HG02840 (cell line): ENCODE data around the gene HOXC10.

Source experiments
- ATAC-seq: cut with Tn5 transposase; IDR thresholded peaks from one replicate; pipeline ENCODE4 v1.9.1; 2021; ENCODE audit warnings: mild to moderate bottlenecking, moderate library complexity, moderate number of reproducible peaks; ENCODE audit not compliant: unreplicated experiment, low FRiP score

HOXC10 gene

DNA sequence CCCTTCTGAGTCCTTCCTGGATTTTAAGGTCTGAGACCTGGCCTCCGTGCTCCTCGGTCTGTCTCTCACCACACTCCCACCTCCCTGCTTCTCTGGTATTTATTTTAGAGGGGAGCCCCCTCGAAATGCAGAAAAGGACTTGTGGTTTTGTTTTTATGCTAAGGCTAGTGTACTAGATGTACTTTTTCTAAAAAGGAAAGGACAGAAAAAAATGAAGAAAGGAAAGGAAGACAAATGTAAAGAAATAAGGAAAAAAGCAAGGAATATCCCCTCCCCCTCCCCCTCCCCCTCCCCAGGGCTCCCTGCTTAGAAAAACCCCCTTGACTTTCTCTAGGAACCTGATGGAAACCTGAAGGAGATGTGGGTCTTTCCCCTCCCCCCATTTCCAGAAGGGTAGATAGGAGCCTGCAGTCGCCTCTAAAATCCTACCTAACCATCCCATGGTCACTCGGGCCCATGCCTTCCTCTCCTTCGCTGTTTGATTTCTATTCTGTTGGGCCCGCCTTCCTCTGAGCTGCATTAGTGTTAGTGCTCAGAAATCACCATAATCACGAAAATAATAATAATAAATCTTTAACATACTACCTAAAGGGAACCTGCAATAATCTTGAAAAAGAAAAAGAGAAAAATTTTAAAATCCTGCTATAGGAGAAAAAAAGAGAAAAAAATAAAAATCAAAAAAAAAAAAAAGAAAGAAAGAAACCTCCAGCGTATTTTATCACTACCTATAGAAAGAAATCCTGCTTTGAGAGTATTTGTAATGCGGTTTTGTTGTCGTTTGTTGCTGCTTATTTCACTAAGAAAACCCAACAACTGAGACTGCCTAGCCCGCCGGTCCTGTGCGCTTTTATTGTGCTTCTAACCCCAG lies 27.0 kb downstream of the HOXC10 start:
- no peak for ATAC-seq

DNA sequence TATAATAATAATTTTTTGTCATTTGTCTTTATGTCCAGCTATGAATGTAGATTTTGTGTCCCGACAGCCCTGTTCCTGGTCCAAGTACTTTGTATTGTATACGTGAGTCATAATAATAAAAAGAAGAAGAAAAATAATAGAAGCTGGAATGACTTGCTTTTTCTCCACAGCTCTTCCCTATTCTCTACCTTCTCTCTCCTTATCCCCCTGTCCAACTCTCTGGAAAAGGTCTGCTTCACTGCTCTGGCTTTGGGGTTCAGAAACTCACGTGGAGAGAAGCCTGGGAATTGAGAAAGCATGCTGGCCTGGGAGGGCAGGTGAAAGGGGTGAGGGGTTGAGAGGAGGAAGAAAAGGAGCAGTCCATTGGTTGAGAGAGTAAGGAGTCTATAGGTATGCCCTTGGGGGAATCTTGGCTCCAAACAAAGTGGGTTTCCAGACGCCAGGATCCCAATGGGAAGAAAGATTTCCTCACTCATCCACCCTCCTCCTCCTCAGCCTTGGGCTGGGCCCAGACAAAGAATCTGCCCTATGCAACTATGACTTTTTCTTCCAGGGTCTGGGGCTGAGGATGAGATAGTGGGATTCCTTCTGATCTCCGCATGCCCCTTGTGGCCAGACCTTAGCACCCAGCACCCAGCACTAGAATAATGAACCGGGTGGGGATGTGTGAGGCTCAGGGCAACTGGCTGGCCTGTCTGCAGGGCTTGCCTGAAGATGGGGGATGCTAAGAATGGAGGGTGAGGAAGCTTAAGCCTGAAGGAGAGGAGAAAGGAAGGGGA lies 27.9 kb downstream of the HOXC10 start:
- no peak for ATAC-seq

DNA sequence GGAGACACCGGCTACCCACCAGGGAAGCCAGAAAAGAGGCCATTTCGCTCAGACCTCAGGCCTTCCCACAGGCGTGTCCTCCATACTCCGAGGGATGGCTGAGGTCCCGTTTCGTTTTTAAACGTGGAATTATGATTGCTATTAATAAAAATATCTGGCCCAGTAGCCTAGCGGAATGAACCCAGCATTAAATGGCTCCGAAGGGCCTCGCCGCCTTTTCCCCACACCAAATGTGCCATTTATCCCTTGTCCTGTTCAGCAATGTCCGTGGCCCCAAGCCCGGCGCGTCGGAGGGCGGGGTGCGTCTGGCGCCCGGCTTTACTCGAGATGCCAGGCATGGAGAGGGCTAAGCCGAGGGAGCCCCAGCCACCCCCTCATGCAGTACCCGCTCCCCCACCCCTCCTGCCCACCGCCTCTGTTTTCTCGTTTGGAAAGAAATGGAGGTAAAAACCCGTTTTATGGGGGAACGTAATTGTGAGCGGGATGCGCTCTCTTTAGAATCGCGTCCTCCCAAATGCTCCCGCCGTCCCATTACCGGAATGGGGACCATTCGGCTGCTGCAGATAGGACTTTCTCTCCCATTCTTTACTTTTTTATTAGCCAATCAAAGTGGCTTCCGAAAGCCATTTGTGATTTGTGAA lies 29.6 kb downstream of the HOXC10 start:
- no peak for ATAC-seq

DNA sequence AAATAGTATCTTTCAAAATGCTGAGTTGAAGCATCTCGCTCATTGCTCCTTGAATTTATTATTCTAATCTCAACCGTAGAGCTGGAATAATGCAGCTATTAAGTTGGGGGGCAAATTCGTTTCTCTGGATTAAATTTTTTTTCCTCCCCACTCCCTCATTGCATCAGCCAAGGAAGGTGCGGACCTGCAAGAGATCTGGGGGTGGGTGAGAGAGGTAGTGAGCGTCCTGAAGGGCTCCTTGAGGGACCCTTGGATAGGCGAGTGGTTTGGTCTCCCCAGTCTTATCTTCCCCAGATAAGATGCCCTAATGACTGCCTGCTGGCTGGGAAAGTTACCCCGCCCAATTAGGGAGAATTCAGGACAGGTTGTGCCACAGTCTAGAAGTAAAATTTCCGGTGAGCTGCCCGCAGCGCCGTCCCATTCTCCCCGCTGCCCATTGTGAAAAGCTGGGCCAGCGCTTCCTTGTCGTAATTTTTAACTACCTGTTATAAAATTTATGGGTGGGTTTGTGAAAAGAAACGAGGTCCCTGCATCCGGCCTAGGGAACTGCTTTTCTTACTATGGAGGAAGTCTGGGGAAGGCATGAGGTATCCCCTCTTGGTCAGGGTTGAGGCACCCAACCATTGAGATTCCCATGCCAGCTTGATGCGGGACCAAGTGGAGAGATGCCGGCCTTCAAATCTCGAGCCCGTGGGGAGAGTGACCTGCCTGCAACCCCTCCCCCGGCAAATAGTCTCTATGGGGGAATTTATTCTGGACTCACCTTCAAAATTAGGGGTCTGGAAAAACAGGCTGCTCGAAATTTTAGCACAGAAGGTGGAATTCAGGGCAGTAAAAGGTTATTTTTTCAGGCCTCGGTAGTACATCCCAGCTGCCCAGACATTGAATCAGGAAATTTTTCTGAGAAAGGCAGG lies 30.3 kb downstream of the HOXC10 start:
- ATAC-seq = no peak

DNA sequence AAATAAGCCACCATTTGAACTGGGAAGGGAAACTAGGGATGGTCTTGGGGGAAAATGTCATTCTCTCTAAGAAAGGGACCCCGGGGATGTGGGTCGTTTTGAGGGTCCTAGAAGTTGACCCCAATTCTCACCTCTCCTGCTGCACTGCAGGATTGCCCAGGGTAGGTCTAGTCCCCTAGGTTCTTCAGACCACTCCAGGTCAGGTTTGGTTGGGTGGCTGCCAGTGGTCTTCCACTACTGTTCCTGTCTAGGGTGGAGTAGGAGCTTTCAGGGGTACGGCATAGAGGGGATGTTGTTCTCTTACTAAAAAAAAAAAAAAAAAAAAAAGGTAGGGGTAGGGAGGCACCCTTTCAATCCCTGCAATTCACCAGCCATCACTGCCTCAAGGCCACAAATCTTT lies 31.1 kb downstream of the HOXC10 start:
- ATAC-seq = no peak

DNA sequence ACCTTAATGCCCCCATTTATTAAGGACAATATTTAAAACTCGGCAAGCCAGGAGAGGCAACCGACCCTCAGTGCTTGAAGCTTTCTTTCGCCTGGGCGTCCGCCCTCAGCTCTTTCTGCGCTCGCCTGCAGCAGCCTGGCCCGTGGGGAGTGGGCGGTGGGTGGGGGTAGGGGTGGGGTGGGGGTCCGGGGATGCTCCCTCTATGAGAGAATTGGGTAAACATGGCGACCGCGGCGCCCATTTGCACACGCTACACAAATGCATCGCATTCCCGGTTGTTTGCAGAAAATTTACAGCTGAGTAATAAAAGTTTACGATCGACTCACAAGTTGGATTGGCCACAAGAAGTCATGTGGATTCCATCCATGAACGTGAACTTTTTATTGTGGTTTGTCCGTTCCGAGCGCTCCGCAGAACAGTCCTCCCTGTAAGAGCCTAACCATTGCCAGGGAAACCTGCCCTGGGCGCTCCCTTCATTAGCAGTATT lies 31.6 kb downstream of the HOXC10 start:
- no peak for ATAC-seq

DNA sequence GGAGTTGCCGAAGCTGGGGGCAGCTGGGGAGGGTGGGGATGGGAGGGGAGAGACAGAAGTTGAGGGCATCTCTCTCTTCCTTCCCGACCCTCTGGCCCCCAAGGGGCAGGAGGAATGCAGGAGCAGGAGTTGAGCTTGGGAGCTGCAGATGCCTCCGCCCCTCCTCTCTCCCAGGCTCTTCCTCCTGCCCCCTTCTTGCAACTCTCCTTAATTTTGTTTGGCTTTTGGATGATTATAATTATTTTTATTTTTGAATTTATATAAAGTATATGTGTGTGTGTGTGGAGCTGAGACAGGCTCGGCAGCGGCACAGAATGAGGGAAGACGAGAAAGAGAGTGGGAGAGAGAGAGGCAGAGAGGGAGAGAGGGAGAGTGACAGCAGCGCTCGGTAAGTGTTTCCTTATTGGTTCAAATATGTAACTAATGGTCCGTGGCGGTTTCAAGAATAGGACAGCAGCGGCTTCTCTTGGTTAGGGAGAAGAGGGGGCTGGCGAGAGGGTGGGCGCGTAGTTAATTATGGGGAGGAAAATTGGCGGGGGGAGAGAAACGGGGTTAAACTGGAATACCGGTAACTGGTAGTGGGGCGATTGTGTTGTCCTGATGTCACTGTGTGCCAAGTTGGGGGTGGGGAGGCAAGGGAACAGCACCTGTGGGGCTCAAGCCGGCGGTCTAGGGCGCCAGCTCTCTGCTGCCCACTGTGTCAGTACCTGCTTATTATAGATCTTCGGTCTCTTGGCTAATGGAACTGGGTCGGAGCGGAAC lies 32.3 kb downstream of the HOXC10 start:
- ATAC-seq = peak; percentile 17

DNA sequence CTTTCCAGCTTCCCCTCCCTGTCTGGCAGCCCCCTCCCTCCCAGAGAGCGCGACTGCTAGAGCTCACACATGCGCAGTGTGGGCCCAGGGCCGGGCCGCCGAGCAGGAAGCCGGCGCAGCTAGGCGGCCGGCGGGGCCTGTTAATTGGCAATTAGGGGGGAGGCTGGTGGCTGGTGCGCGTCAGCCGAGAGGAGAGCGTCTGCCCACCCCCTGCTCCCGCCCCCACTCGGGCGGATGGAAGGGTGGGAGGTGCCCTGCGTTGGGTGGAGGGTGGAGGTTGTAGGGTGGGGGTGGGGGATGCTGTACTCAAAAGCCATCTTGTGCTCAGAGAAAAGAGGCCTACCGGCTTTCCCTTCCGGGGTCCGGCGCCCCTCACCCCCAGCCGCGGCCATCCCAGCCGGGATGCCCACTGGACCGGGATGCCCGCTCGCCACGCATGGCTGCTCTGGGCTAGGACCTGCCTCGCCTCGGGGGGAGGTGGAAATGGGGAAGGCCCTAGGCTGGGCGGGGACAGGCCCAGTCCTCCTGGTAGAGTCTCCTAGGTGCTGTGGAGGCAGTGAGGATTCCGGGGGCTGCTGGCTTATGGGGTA lies 33.0 kb downstream of the HOXC10 start:
- ATAC-seq = peak; percentile 84

DNA sequence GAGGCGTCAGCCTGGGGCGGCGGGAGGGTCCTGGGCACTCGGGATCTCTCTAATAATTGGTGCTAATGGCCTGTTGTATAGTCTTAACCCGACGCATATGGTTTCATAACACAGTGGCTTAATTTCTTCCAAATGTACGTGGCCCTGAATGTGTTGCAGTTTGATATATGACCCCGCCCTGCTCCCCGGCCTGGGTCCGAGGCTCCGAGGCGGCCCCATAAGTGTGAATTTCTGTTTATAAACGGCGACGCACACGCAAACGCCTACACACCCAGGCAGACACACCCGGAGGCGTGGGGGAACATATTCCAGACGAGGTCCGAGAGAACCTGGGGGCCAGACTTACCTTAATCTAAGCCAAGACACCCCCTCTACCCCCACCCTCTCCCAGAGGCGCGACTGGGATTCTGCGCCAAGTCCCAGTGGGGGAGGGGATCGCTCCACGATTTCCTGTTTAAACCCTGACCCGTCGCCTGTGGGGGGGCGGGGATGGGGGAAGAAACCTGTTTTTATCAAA lies 33.6 kb downstream of the HOXC10 start:
- ATAC-seq = no peak

DNA sequence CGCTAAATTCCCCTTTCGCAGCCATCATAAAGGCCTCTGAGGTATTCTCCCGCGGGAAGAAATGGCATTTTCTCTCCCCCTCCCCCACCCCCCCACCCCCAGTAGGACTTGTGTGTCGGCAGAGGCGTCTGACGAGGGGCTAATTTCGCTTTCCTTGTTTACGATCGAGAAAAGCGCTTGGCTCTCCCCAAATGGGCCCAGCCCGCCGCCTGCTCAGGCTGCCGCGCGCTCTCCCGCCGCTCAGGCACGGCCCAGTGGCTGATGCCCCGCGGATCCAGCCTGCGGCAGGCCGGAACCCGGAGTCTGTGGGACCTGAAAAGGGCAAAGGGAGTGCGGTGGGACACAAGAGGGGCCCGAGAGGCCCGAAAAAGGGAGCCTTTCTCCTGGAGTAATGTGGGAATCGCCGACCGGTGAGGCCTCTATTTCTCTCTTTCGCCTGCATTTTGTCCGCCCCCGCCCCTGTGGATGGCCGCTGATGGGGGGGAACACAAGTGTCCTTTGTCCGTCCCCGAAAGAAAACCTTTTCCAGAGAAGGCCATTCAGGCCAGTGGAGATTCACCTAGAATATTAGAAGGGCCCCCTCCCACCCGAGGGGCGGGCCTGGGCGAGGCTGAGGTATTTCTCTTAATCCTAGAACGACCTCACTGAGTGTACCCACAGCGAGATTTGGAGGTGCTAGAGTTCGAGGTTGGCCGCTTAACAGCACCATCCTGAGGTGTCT lies 34.3 kb downstream of the HOXC10 start:
- no peak for ATAC-seq

DNA sequence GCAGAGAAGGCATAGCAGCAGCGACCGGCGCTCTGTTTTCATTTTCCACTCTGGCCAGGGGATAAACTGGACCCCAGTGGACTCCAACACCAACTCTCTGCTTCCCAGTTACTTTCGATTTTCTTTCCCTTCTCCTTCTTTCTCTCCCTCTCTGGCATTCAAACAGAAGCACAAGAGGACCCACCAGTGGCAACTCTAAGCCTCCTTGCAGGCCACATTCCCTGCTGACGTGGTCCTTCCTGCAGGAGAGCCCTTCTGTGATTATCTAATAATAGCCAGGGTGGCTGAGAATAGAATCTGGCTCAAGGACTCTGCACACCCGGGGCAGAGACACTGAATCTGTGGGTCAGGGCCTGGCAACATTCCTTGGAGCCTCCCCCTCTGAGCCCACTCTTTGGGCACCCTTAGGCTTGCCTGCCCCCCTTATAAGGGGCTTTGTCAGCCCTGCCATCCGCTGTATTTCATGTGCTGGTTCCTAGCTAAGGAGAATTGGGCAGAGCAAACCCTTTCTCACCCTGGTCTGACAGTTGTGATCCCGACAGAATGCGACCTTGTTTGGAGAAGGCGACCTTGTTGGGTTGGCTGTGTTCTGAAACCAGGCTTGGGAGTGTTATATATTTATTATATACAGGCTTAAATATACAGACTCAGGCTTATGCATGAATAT lies 35.1 kb downstream of the HOXC10 start:
- no peak for ATAC-seq

DNA sequence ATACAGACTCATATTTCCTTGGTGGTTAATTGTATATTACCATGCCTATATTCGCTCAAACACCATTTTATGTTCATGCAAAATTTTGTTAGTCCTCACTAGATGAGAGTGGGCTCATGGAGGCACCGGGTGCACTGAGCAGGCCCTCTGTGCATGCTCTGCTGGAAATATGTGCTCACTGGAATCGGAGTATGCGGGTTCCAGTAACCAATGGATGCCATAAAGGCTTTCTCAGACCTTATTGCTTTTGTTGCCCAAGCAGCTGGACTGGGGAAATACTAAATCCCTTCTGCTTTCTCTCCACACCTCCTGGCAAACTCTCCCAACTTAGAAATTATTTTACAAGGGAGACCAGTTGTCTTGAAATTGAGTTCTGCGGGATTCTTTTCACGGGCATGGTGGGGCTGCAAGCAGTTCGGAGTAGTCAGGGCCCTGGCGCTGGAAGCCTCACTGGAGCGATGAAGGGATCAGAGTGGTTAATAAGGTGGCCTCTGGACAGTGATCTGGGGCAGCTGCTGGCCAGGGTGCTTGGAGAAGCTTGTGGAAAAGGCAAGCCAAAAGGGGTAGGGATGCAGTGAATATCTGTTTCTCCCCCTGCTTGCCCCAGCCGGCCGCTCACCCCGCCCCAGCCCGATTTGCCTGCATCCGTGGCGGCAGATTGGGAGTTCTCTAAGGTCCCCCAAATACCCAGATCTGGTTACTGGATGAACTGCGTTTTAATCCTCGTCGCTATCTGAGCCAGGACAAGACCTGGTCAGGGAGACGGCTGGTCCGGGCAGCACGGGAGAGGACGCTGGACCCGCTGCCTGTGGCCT lies 35.9 kb downstream of the HOXC10 start:
- no peak for ATAC-seq

DNA sequence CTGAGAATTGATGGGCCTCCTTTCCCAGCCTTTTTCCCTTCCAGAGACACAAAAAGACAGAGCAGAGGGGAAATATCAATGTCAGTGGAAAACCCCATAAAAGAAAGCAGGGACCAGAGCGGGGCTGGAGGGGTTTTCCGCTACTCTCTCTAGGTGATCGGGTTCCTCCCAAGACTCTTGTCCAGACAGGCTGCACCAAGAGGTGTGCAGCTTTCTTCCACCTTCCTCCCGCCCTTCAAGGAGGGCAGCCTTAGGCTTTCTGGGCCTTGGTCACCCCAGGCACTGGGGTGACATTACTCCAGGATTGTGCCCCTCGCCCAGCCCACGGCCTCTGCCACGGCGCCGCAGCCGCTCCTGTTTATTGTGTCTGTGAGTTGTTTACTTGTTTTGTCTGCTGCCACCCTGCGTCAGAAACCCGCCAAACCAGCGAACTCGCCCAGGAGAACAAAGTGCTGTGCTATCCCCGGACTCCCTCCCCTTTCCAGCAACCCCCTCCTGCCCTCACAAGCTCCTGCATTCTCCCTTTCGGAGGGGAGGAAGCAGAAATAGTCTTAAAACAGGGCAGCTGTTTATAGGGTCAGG lies 36.6 kb downstream of the HOXC10 start:
- ATAC-seq = no peak

DNA sequence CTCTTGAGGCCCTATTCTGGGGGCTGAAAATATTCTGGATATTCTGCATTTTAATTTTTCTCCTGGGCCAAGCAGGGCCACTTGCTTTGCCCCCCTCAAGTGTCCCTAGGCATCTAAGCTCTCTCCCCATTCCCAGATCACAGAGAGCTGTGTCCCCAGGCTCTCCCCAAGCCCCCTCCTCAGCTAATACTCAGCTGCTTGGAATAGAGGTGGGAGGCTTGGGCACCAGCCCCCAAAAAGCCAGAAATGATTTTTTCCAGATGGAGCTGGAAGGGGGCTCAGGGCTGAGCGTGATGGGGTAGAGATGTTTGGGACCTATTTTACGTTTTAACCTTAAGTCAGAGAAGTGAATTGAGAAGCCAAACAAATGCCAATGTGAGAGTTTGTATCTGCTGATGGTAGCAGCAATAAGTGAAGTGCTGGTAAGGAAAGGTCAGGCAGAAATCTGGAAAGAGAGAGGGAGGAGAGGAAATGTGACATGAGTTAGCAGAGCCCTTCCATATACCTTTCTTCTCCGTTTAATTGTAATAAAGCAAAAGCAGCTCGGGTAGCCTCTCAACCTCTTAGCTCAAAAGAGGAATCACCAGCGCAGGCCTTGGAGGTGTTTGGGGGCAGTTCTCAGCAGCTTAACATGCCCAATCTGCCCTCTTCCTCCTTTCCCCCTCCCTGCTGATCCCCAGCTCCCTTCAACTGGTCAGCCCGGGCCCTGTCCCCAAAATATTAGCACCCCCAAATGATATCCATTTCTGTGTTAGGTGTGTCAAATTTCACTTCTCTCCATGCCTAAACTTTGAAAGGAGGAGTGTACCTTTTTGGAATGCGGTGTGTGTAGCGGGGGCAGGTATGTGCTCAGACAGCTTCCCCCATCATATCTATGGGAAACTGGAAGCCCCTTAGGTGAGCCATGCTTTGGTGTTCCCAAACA lies 38.3 kb downstream of the HOXC10 start:
- no peak for ATAC-seq

DNA sequence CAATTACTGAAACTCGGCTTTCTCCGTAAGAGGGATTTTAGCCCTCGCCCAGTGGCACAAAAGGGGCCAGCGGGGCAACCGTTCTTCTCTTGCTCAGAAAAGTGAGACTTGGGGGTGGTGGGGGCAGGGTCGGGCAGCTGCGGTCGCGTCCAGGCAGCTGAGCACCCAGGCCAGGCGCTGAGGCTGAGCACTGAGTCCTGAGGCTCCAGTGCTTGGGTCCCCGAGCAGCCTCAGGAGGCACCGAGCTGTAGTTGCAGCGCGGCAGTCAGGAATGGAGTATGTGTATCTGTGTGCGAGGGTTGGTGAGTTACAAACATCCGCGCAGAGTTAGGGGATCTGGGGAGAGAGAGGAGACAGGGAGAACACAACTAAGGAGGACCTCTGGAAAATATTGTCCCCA lies 39.2 kb downstream of the HOXC10 start:
- no peak for ATAC-seq
